ENCODE data around the gene PLA2G6. TPM values are rescaled to one million over a fixed set of nuclear protein-coding genes. Genes with fewer than 3 reads are reported as not detected.
A peak's percentile ranks its signal among the peaks of the same experiment; 100 is the strongest.

The PLA2G6 gene
- total and polyA plus RNA-seq, 9 of the 15 experiments (the other 6 are each of a cell fraction or from before 2014, with no cell fraction given): 0.11 to 12.2 (median 9.7) TPM

GRCh38 chr22:38193580-38193979 is 11.9 kb upstream of the PLA2G6 start:
- Histone ChIP-seq H4K20me1 (replicated peaks; ENCODE audit: control insufficient read depth, insufficient read depth, low read length) (no peaks in the 10 kb centered on the region), H2AFZ (ENCODE audit: low read depth, low read length) (no peak overlapping the region), H3K27ac (ENCODE audit: extremely low read depth, low read depth, low read length) (no peak overlapping the region), H3K4me1 (replicated peaks in 1 of 2; ENCODE audit: control insufficient read depth in 2 of 2, insufficient read depth in 2 of 2, low read length in 2 of 2) (peaks cover 6% of the 10 kb centered on the region in 2 experiments; a peak in 3 of 5 replicates), H3K9me3 (replicated peaks; ENCODE audit: control insufficient read depth, insufficient read depth, low read depth, low read length) (no peaks in the 10 kb centered on the region), H3K36me3 (ENCODE audit: control insufficient read depth, insufficient read depth, low read length) (no peaks in the 10 kb centered on the region), H3K9me1 (ENCODE audit: control insufficient read depth, insufficient read depth, low read length) (no peaks in the 10 kb centered on the region), H3K9ac (ENCODE audit: insufficient read depth in 1 of 2, low read depth in 2 of 2, low read length in 2 of 2) (no peak overlapping the region), H3K27me3 (ENCODE audit: control insufficient read depth in 2 of 2, insufficient read depth in 2 of 2, low read length in 2 of 2) (no peaks in the 10 kb centered on the region), H3K79me2 (ENCODE audit: control insufficient read depth, insufficient read depth, low read length) (no peaks in the 10 kb centered on the region), H3K4me2 (ENCODE audit: insufficient read depth, low read length) (no peak overlapping the region), H3K4me3 (no peak overlapping the region)
- ChIA-PET CTCF (ENCODE audit: low intra/inter-chr PET ratio) (no interaction called here), POLR2A (interaction anchor here (1.0 to 1.7 kb wide), 2 partner anchors 8 to 14 kb away, joined by 3 to 6 read pairs; partner anchors contain the start of gene MAFF)
- peak; percentile 61 for ATAC-seq
- 3% methylated on average over 5 of the region's 6 CpGs for WGBS (ENCODE audit: insufficient coverage, low coverage, missing lambda C conversion rate)
- no TSS peak for BruUV-seq (replicated peaks)
- FAIRE-seq: no peak
- peak in 1 of 4 experiments; percentile 46 for DNase-seq (ENCODE audit: extremely low read depth in 1 of 4, low spot score in 3 of 4)
- intact Hi-C loops (cut with micrococcal nuclease): no loop called here
- in situ Hi-C loops (cut with MboI): no loop called here
- TF ChIP-seq HOXB6 (CRISPR knock-in tag; IDR thresholded peaks at IDR 0.05; ENCODE audit: borderline replicate concordance) (no peak), MAFG (tag; conservative IDR thresholded peaks at IDR 0.05) (peak; percentile 81), NONO (IDR thresholded peaks at IDR 0.05; ENCODE audit: low read depth in 2 of 2, low read length in 1 of 2) (no peak), SMARCA4 (IDR thresholded peaks at IDR 0.05) (peak; percentile 82), NCOA1 (IDR thresholded peaks at IDR 0.05; ENCODE audit: low read depth) (peak; percentile 46; the same call in 1 of the 2 replicates), ZFP36 (IDR thresholded peaks at IDR 0.05; ENCODE audit: low read depth, low read length, partially characterized antibody) (no peak), ZNF696 (CRISPR knock-in tag; conservative IDR thresholded peaks at IDR 0.05) (no peak), ARHGAP35 (IDR thresholded peaks at IDR 0.05; ENCODE audit: partially characterized antibody) (no peak), EP300 (IDR thresholded peaks at IDR 0.05; ENCODE audit: low read length) (peak; percentile 50), CEBPG (CRISPR knock-in tag; IDR thresholded peaks at IDR 0.05) (peak; percentile 90), CEBPG (tag; conservative IDR thresholded peaks at IDR 0.05 in 1 of 2, IDR thresholded peaks at IDR 0.05 in 1 of 2) (peak; percentile 91 to 94), HMG20A (CRISPR knock-in tag; conservative IDR thresholded peaks at IDR 0.05) (no peak), POLR3G (IDR thresholded peaks at IDR 0.05; ENCODE audit: extremely low read depth, insufficient read length, insufficient replicate concordance) (no peak), ELK1 (CRISPR knock-in tag; IDR thresholded peaks at IDR 0.05) (no peak), TRIM24 (IDR thresholded peaks at IDR 0.05) (peak; percentile 73 to 78; a peak in 3 of 4 replicates), TAL1 (IDR thresholded peaks at IDR 0.05) (0 out of 2 replicates have a peak, but pooled peaks have one; percentile 4), CBFA2T2 (conservative IDR thresholded peaks at IDR 0.05) (no peak), FOXJ2 (tag; IDR thresholded peaks at IDR 0.05) (no peak), LEF1 (IDR thresholded peaks at IDR 0.05) (peak; percentile 60; the same call in 1 of the 2 replicates), RBFOX2 (IDR thresholded peaks at IDR 0.05; ENCODE audit: low read depth, low read length) (no peak), THAP7 (CRISPR knock-in tag; IDR thresholded peaks at IDR 0.05) (no peak), NFE2 (IDR thresholded peaks at IDR 0.05; ENCODE audit: low read depth) (peak; percentile 75), TAF15 (IDR thresholded peaks at IDR 0.05; ENCODE audit: low read depth, low read length) (no peak), C11orf30 (IDR thresholded peaks at IDR 0.05; ENCODE audit: low read depth) (peak; percentile 86), ZNF785 (CRISPR knock-in tag; IDR thresholded peaks at IDR 0.05) (no peak)
- TF ChIP-seq, protein P1, sequence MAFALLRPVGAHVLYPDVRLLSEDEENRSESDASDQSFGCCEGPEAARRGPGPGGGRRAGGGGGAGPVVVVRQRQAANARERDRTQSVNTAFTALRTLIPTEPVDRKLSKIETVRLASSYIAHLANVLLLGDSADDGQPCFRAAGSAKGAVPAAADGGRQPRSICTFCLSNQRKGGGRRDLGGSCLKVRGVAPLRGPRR (CRISPR knock-in tag; IDR thresholded peaks at IDR 0.05): no peak

Data from K562 (cell line).